H1 (cell line): ENCODE results near the gene L3MBTL2. TPM values are rescaled to one million over a fixed set of nuclear protein-coding genes. Genes with fewer than 3 reads are reported as not detected.

Source experiments
- CHD2 ChIP-seq: IDR thresholded peaks from 2 replicates; pipeline ENCODE4 v1.6.1; 2012; ENCODE audit warnings: low read length, improper control_type of control experiment
- CHD7 ChIP-seq: fragments of 300-600 bp; sonication (generic); IDR thresholded peaks from 2 replicates; pipeline ENCODE4 v1.7.1; 2012; ENCODE audit warnings: low read length, moderate library complexity, mild to moderate bottlenecking, inconsistent platforms; ENCODE audit not compliant: insufficient replicate concordance
- KDM5A ChIP-seq: fragments of 200-600 bp; IDR thresholded peaks from 2 replicates; pipeline ENCODE4 v1.7.1; 2012; ENCODE audit warnings: mild to moderate bottlenecking, low read length, inconsistent platforms, mixed read lengths
- SIRT6 ChIP-seq: IDR thresholded peaks from one replicate; pipeline ENCODE4 v1.7.1; 2012; ENCODE audit warnings: low read length, inconsistent platforms
- SP1 ChIP-seq: IDR thresholded peaks from 2 replicates; pipeline ENCODE4 v1.6.1; 2011; ENCODE audit warnings: low read depth, low read length
- polyA plus RNA-seq, 7 experiments: library from polyadenylated mRNA; depleted of rRNA in 3 of 7; stranded (reverse) in 5 of 7; unstranded in 2 of 7; fragments of >200 nt in 5 of 7; fragments of 200-250 nt in 2 of 7; gene quantifications; 1 replicate in 5 of 7; 2 replicates in 1 of 7; 4 replicates in 1 of 7; pipeline versions ENCODE4 v1.2.1 to v1.2.3, GENCODE V29; 2011 to 2013; ENCODE audit warnings: missing spikeins in 2 of 7, mixed read lengths in 2 of 7
- total RNA-seq: library from RNA; stranded (reverse); fragmentation: NEBNext Ultra II Directional; extraction: Animal tissue kit (Norgen Biotek cat#: 25700); gene quantifications from 2 replicates; pipeline ENCODE4 v1.2.1, GENCODE V29; 2021

L3MBTL2 gene
- total and polyA plus RNA-seq, 2 of the 8 experiments (the other 6 are each of a cell fraction or from before 2014, with no cell fraction given): 23.9 to 24.9 TPM

GRCh38 chr22:41206719-41207118, 1.6 kb downstream of the L3MBTL2 start (continued):
- no peak for TF ChIP-seq CHD7
- no peak for TF ChIP-seq KDM5A
- no peak for TF ChIP-seq CHD2
- TF ChIP-seq SIRT6: no peak
- TF ChIP-seq SP1: no peak
